Spleen (tissue), 11 donors: Measurements from ENCODE around the gene NFATC1. TPM values are rescaled to one million over a fixed set of nuclear protein-coding genes. Genes with fewer than 3 reads are reported as not detected.

Source experiments
- DNase-seq: peaks from one replicate; pipeline ENCODE4 v3.0.0-alpha.2; 2020
- H3K27ac ChIP-seq, 8 donors: fragments of 200-600 bp; sonication (generic) in 7 of 8; 1 replicate in 4 of 8; 2 replicates in 4 of 8; pipeline versions ENCODE4 v1.5.0 to v1.8.0; 2016 to 2021; ENCODE audit warnings: inconsistent platforms in 4 of 8, mild to moderate bottlenecking in 4 of 8, moderate library complexity in 1 of 8
- H3K27me3 ChIP-seq, 7 donors: fragments of 200-600 bp; sonication (generic) in 6 of 7; replicated peaks in 1 of 7; 1 replicate in 4 of 7; 2 replicates in 3 of 7; pipeline versions ENCODE4 v1.5.0 to v1.8.0; 2016 to 2021; ENCODE audit warnings: inconsistent platforms in 3 of 7, mild to moderate bottlenecking in 1 of 7
- H3K36me3 ChIP-seq, 6 donors: fragments of 200-600 bp; sonication (generic) in 5 of 6; 1 replicate in 4 of 6; 2 replicates in 2 of 6; pipeline versions ENCODE4 v1.5.0 to v1.8.0; 2016 to 2021; ENCODE audit warnings: inconsistent platforms in 2 of 6
- H3K4me1 ChIP-seq, 6 donors: fragments of 200-600 bp; sonication (generic) in 5 of 6; 1 replicate in 3 of 6; 2 replicates in 3 of 6; pipeline versions ENCODE4 v1.5.0 to v1.8.0; 2016 to 2021; ENCODE audit warnings: inconsistent platforms in 3 of 6
- H3K4me3 ChIP-seq, 8 donors: fragments of 200-600 bp; sonication (generic) in 7 of 8; 1 replicate in 4 of 8; 2 replicates in 4 of 8; pipeline versions ENCODE4 v1.5.0 to v1.8.0; 2016 to 2021; ENCODE audit warnings: inconsistent platforms in 4 of 8, mild to moderate bottlenecking in 4 of 8, moderate library complexity in 2 of 8
- H3K9me3 ChIP-seq, 8 donors: fragments of 200-600 bp; sonication (generic) in 7 of 8; 1 replicate in 4 of 8; 2 replicates in 4 of 8; pipeline versions ENCODE4 v1.5.0 to v1.8.0; 2016 to 2021; ENCODE audit warnings: inconsistent platforms in 4 of 8
- CTCF ChIP-seq, 11 experiments: fragments of 200-600 bp in 7 of 11; fragments of 450-650 bp in 4 of 11; sonication (generic) in 4 of 11; IDR thresholded peaks in 8 of 11; conservative IDR thresholded peaks in 3 of 11; 1 replicate in 7 of 11; 2 replicates in 4 of 11; pipeline versions ENCODE4 v1.4.0 to v1.8.0; 2016 to 2021; ENCODE audit warnings: antibody characterized with exemption in 11 of 11, inconsistent platforms in 4 of 11, mild to moderate bottlenecking in 1 of 11
- POLR2A ChIP-seq, 3 donors: fragments of 450-650 bp; IDR thresholded peaks; one replicate each; pipeline ENCODE4 v1.5.1; 2017; ENCODE audit warnings: antibody characterized with exemption in 3 of 3, mild to moderate bottlenecking in 1 of 3
- POLR2AphosphoS5 ChIP-seq, 3 donors: sonication (generic); formaldehyde crosslinking; IDR thresholded peaks; one replicate each; pipeline ENCODE4 v1.5.1; 2017; ENCODE audit warnings: antibody characterized with exemption in 3 of 3
- WGBS, 5 donors: extraction: QIAGEN DNeasy Blood & Tissue Kit in 3 of 5; methylation state at CpG; one replicate each; pipeline versions ENCODE4 v1.1.5 to v1.1.7; 2013 to 2018; 5-methylcytosine and 5-hydroxymethylcytosine counted together
- intact Hi-C: fragments of 100-400 bp; cut with DNase I; formaldehyde crosslinking; loops from one replicate; pipeline ENCODE4 v1.15.0; 2023; ENCODE audit warnings: low total_unique reads
- polyA plus RNA-seq, 3 donors: library from polyadenylated mRNA; stranded (reverse); fragments of 200-250 nt; gene quantifications; one replicate each; pipeline ENCODE4 v1.2.1, GENCODE V29; 2013
- total RNA-seq, 7 donors: library from RNA; depleted of rRNA in 3 of 7; stranded (reverse); fragments of >200 nt in 3 of 7; fragmentation: NEBNext Ultra II Directional in 4 of 7; extraction: Animal tissue kit (Norgen Biotek cat#: 25700) in 4 of 7; gene quantifications; one replicate each; pipeline versions ENCODE4 v1.1.0 to v1.2.1, GENCODE V29; 2016 to 2021
- donor health status: healthy with polysubstance abuse.
- donor health status: DM: no; HTN: no; CAD: no; lungs with moderate emphysema.
- donor health status: DM: no; HTN: no; CAD: no.
- donor health status: Bipolar disorder and iron deficiency.
- donor health status: healthy.
- donor health status: DM: no; HTN: no; CAD: no.
- donor health status: DM: yes; HTN: yes; CAD: no.

Gene NFATC1
- total and polyA plus RNA-seq, 10 donors = 20.7 to 64.9 (median 47.4) TPM

GRCh38 chr18:79525556-79526467, 130.1 kb downstream of the NFATC1 start:
- TF ChIP-seq POLR2AphosphoS5 (IDR thresholded peaks at IDR 0.05) = no peak
- no peak for TF ChIP-seq POLR2A (IDR thresholded peaks at IDR 0.05)
- TF ChIP-seq CTCF (IDR thresholded peaks at IDR 0.05 in 8 of 11, conservative IDR thresholded peaks at IDR 0.05 in 3 of 11) = no peak
- Histone ChIP-seq H3K4me1 (peaks cover 8 to 60% (median 38%) of the 10 kb centered on the region in 6 donors), H3K4me3 (no peak overlapping the region), H3K27ac (peak overlapping the region in 1 of 8 donors; percentile 5), H3K36me3 (peaks cover 3 to 42% (median 18%) of the 10 kb centered on the region in 6 donors), H3K9me3 (no peaks in the 10 kb centered on the region), H3K27me3 (no peaks in the 10 kb centered on the region)
- DNase-seq = peak; percentile 77
- WGBS, 5 donors = 82 to 86% (median 84%) methylated on average over 26 to 39 of the region's 39 CpGs
- intact Hi-C loops = loop anchor here (5.0 kb wide), 2 partner anchors 116 to 129 kb away; partner anchors contain the start of gene NFATC1

- Histone ChIP-seq H3K27me3 (no peaks in the 10 kb centered on the region), H3K4me3 (no peak overlapping the region), H3K27ac (peak overlapping the region in 1 of 8 donors; percentile 5), H3K4me1 (peaks cover 8 to 66% (median 38%) of the 10 kb centered on the region in 6 donors), H3K36me3 (peaks cover 3 to 49% (median 18%) of the 10 kb centered on the region in 6 donors), H3K9me3 (no peaks in the 10 kb centered on the region)
- intact Hi-C loops = loop anchor here (5.0 kb wide), 2 partner anchors 116 to 129 kb away; partner anchors contain the start of gene NFATC1
- WGBS, 5 donors = 76 to 88% (median 83%) methylated on average over 42 to 44 of the region's 44 CpGs
- peak; percentile 81 for DNase-seq
- TF ChIP-seq POLR2A (IDR thresholded peaks at IDR 0.05) (no peak), POLR2AphosphoS5 (IDR thresholded peaks at IDR 0.05) (peak; percentile 22 to 53 (median 35))
Measured at GRCh38 chr18:79526468-79527460, 131.0 kb downstream of the NFATC1 start.

- TF ChIP-seq POLR2A (IDR thresholded peaks at IDR 0.05) = no peak
- no peak for TF ChIP-seq CTCF (IDR thresholded peaks at IDR 0.05 in 8 of 11, conservative IDR thresholded peaks at IDR 0.05 in 3 of 11)
- no peak for TF ChIP-seq POLR2AphosphoS5 (IDR thresholded peaks at IDR 0.05)
- DNase-seq = no peak
- intact Hi-C loops = loop anchor here (5.0 kb wide), 2 partner anchors 115 to 130 kb away; partner anchors contain the start of gene NFATC1
- Histone ChIP-seq H3K4me1 (peaks cover 5 to 56% (median 34%) of the 10 kb centered on the region in 6 donors), H3K27me3 (no peaks in the 10 kb centered on the region), H3K36me3 (peaks cover 3 to 53% (median 18%) of the 10 kb centered on the region in 6 donors), H3K27ac (no peak overlapping the region), H3K4me3 (no peak overlapping the region), H3K9me3 (no peaks in the 10 kb centered on the region)
- 93 to 97% (median 94%) methylated on average over 16 of the region's 16 CpGs for WGBS, 5 donors
Measured at GRCh38 chr18:79527656-79528315, 132.1 kb downstream of the NFATC1 start.

- Histone ChIP-seq H3K9me3 (no peaks in the 10 kb centered on the region), H3K27ac (no peak overlapping the region), H3K4me3 (no peak overlapping the region), H3K27me3 (no peaks in the 10 kb centered on the region), H3K4me1 (peaks cover 0 to 51% (median 29%) of the 10 kb centered on the region in 6 donors), H3K36me3 (peaks cover 3 to 53% (median 18%) of the 10 kb centered on the region in 6 donors)
- 95 to 97% (median 96%) methylated on average over 17 of the region's 17 CpGs for WGBS, 5 donors
- intact Hi-C loops = loop anchor here (5.0 kb wide), 2 partner anchors 114 to 131 kb away; partner anchors contain the start of gene NFATC1
- peak; percentile 70 for DNase-seq
- TF ChIP-seq CTCF (IDR thresholded peaks at IDR 0.05 in 8 of 11, conservative IDR thresholded peaks at IDR 0.05 in 3 of 11) (no peak), POLR2A (IDR thresholded peaks at IDR 0.05) (no peak)
Measured at GRCh38 chr18:79528316-79528695, 132.6 kb downstream of the NFATC1 start.
